Measurements from ENCODE around the gene ATP2B1.

GRCh38 chr12:89597210-89597609, 111.4 kb downstream of the ATP2B1 start:
- TF ChIP-seq CTCF (conservative IDR thresholded peaks at IDR 0.05; ENCODE audit: low read length) = no peak
- TF ChIP-seq EZH2phosphoT487 (IDR thresholded peaks at IDR 0.05; ENCODE audit: borderline replicate concordance) = no peak
